Measurements from ENCODE around the gene NDUFB1.

Gene NDUFB1

DNA sequence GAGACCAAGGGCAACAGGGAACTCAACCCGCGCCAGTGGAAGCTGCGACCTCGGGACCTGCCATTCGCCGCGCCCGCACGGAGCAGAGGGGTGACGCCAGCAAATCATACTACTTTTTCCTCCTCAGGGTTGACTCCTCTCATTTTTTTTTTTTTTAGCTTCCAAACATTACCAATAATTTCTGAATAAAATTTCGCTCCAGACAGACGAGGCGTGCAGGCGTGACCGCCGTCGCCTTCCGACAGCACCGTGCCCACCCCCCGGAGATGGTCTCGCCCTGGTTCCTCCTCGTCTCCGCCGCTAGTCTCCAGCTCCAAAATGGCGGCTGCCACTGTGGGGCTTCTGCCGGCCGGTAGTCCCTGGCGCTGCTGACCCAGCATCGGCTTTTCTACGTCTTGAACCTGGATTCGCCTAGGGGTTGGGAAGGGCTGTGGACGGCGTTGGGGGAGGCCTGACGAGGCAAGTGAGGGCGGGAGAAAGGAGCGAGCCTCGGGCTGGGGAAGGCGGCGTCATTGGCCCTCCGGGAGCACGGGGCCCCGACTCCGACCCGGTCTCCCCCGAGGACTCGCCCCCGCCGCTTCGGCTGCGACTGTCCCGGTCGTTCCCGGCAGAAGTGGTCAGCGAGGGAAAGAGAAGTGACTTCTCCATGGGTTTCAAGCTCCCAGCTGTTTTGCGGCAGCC, at the start of gene NDUFB1, which contains the start of gene CPSF2:
Gene NDUFB1, minus strand, starts transcription at position 37 of the 681 bp plus-strand sequence. CDS start 4,069 bp downstream, outside the sequence.
Gene CPSF2, plus strand, starts transcription at position 300 of the 681 bp plus-strand sequence. CDS start 9,016 bp downstream, outside the sequence.
- DNase-seq = peak; percentile 70

DNA sequence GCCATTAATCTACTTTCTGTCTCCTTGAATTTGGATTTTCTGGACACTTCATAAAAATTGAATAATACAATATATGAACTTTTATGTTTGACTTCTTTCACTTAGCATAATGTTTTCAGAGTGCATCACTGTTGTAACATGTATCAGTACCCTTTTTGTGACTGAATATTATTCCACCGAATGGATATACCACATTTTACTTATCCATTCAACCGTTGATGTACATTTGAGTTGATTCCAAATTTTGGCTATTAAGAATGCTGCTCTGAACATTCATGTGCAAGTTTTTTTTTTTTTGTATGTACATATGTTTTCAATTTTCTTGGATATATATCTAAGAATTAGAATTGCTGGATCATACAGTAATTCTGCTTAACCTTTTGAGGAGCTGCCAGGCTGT, 43.5 kb upstream of the NDUFB1 start:
- DNase-seq = no peak

DNA sequence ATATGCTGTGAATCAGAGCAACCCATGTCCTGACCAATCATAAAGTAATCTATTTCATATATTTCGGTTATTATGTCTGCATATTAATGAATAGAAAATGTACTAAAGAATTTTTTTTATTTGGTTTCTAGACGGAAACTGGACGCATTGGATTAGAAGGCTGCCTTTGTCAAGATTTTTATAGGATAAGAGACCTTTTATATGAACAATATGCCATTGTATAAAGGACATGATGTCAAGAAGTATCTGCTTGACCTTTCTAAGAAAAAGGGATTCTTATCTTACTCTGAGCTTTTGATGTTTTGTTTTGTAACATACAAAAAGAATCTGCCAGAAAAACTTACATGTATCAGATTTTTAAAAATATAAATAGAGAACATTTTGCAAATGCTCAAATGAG, 40.0 kb upstream of the NDUFB1 start:
- no peak for DNase-seq

DNA sequence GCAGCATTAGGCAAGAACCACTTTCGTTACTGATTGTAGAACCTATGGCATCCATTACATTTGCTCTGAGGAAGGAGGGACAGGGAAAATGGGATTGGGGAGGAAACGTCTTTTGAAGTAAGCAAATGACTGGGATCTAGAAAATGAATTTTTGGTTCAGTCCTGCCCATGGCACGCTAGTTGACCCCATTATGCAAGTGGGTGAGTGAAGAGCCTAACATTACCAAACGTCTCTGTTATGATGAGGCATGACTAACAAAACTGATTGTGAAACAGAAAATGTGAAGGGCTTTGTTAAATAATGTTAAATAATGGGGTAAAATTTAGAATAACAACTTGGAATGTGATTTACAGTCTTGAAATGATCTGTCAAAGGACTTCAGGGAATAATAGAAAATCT, 39.1 kb upstream of the NDUFB1 start:
- DNase-seq = no peak

DNA sequence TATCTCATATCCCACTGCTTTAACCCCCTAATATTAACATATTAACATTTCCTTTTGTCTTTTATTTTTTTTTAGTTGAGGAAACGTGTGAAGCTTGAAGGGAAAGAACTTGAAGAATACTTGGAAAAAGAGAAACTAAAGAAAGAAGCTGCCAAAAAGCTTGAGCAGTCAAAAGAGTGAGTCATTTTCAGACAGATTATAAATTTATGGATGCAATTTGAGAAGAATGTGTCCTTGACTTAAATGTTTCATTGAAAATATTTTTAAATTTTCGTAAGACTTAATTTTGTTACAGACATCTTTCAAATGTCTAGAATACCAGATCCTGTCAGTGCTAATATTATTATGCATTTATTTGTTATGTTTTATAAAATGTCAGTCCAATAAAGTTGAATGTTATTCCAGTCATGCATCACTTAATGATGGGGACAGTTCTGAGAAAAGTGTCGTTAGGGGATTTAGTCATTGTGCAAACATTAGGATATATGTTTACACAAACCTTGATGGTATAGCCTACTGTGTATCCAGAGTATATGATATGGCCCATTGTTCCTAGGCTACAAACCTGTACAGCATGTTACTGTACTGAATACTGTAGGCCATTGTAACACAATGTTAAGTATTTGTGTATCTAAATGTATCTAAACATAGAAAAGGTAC, 32.9 kb upstream of the NDUFB1 start:
- no peak for DNase-seq

DNA sequence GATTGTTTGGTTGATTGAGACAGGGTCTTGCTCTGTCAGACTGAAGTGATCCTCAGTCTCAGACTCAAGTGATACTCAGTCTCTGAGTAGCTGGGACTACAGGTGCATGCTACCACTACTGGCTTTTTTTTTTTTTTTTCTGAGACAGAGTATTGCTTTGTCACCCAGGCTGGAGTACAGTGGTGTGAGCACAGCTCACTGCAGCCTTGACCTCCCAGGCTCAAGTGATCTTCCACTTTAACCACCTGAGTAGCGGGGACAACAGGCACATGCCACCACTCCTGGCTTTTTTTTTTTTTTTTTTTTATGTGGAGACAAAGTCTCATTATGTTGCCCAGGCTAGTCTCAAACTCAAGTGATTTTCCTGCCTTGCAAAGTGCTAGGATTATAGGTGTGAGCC, 32.1 kb upstream of the NDUFB1 start:
- DNase-seq = no peak

DNA sequence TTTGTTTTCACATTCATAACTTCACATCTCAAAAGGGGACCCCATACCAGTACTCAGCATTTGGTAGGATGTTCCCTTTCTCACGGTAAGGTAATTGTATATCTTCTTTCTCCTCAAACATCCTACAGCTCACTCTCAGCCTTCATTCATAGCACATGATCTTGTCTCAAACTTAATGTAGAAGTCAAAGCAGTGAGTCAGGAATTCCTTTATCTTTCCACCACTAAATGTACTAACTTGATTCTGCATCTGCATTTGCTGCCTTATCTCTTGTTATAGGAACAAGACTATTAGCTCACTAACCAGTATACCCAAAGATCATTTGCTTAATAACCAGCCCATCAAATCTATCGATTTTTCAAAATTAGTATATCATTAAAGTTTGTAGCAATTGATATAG, 23.2 kb upstream of the NDUFB1 start:
- DNase-seq = no peak

DNA sequence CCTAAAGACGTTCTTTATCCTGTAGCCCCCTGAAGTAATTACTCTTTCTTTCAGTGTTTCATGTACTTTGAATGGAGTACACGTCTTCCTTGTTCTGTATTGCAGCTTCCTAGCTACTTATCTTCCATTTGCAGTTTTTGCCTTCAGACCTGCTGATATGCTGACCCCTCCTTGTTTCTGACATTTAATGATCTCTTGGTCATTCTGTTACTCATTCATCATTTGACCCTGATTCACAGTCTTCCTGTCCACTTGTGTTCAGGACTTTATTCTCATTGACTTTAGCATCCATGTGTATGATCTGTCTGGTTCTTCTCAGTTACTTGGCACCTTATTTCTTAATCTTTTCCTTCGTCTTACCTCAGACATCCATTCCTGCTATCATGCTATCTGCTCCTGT, 22.5 kb upstream of the NDUFB1 start:
- no peak for DNase-seq

DNA sequence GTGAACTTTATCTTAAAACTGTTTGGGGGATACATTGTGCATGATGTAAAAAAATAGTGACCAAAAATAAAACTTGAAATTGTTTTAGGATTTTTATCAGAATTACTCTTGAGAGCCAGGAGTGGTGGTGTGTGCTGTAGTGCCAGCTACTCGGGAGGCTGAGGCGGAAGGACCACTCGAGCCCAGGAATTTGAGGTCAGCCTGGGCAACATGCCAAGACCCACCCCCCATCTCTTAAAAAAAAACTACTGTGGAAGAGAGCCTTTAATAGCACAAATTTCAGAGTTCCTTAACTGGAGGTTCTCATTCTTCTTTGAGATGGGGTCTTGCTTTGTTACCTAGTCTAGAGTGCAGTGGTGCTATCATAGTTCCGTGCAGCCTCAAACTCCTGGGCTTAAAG, 21.8 kb upstream of the NDUFB1 start:
- no peak for DNase-seq

DNA sequence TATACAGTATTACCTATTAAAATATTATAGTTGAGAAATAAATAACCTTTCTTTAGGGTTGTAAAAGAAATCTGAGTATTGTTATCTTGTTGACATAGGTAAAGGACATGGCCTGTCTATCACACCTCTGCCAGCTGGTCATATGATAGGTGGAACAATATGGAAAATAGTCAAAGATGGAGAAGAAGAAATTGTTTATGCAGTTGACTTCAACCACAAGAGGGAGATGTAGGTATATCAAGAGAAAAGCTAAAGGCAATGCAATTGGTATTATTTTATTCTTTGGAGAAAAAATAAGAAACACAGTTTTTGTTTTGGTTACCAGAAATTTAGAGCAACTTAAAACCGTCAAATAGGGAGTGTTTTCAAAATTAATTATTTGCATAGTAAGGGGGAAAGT, 13.8 kb upstream of the NDUFB1 start:
- DNase-seq = no peak

DNA sequence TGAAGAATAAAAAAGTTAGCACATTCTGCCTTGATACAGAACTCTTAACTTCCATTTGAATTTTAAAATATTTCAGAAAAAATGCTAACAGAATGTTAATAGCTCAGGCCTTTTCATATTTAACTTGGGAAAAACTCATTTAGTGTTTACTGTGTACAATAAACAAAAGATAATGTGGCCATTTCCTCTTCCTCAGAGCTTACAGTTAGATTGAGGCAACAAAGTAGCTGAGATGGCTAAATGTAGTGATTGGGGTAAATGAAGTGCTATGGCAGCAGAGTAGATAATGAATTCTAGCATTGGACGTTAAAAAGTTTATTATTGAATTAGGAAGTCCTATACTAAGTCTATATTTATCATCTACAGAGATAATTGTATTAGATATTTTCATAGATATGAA, 12.9 kb upstream of the NDUFB1 start:
- no peak for DNase-seq

DNA sequence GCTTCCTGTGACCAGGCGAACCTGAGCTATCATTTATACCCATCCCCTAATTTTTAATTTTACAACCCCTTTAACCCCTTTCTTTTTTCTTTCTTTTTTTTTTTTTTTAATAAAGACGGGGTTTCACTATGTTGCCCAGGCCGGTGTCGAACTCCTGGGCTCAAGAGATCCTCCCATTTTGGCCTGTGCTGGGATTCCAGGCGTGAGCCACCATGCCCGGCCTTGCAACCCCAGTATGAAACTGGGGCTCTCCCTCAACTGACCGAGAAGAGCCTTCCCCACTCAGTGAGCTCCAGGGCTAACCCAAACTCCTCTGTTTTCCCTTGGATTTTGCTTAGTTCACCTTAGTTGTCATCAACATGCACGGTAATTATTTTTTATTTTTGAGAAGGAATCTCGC, 1.3 kb upstream of the NDUFB1 start:
- DNase-seq = no peak

DNA sequence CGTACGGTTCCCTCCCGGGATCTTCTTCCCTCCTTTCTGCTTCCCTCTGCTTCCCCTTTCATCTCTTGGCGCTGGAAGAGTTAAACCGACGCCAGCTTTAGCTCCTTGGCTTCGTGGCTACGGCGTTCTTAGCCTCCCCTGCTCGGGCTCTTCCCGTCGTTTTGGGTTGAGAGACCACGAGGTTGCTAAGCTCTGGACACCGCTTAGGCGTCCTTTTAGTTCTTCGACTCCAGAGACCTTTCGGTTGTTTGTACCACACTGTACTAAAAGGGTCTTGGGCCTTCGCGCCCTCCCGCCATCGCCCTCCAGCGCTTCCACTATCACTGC, 808 bp upstream of the NDUFB1 start:
- no peak for DNase-seq

DNA sequence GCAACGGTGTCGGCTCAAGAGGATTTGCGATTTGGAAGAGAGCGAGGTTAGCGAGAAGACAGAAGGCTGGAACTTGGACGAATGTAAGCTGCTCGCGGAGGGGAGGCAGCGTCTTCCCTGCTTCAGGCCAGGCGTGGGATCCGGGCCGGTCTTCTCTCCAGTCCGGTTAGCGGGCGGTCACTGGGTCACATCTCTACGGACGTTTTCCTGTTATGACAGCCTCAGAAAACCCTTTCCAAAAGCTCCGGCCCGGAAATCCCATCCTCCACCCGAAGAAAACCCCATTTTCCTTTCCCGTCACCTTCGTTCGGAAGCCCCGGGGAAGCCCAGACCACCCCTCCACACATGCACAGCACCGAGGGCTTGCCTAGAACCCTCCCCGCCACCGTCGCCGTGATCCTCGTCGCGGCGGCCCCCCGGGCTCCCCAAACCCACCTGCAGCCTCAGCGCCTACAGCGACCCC, 268 bp downstream of the NDUFB1 start:
- no peak for DNase-seq

DNA sequence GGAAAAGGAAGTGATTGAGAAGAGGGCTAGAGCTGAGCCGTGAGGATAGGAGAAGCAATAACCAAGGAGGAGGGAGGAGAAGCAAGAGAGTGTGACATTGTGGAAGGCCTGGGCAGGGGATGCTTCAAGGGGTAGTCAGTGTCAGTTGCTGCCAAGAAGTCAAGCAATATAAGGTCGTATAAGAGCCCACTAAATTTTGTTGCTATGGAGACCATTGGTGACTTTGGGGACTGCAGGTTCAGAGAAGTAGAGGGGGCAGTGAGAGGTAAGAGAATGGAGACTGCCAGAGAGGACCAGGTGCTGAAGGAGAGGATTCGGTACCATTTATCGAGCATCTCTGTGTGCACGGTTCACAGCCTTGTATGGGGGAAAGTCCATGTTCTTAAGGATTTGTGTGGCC, 12.0 kb downstream of the NDUFB1 start:
- DNase-seq = no peak

DNA sequence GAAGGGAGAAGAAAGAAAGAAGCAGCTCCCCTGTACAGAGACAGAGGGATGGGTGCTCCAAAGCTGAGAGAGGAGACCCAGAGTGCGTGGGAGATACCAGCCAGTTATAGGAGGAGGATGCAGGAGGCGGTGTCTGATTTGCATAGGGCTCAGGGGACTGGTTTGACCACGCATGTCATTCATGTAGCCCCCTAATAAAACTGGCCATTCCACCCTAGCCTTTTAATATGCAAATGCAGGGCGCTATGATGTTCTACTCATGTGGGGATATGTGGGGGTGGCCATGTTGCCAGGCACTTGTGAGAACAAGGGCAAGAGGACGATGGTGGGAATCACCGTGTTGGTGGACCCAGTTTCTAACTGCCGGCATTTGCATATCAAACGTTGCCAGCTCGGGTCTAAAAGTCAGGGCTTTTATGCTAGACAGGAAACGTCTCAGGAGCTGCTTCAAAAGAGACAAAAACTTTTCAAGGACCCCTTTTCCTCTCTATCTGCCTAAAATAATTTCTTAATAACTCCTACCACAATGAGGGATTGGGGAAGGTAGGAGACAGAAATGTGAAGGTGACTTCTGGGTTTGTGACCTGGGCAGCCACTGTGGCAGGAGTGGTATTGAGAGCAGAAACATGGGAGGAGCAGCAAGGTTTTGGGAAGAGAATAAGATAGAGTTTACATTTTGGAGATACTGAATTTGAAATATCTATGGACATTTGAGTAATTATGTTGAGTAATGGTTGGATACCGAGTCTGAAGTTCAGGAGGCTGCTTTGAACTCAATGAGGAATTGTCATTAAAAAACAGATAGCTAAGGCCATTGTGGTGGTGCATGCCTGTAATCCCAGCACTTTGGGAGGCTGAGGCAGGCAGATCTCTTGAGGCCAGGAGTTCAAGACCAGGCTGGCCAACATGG, 12.9 kb downstream of the NDUFB1 start:
- no peak for DNase-seq

DNA sequence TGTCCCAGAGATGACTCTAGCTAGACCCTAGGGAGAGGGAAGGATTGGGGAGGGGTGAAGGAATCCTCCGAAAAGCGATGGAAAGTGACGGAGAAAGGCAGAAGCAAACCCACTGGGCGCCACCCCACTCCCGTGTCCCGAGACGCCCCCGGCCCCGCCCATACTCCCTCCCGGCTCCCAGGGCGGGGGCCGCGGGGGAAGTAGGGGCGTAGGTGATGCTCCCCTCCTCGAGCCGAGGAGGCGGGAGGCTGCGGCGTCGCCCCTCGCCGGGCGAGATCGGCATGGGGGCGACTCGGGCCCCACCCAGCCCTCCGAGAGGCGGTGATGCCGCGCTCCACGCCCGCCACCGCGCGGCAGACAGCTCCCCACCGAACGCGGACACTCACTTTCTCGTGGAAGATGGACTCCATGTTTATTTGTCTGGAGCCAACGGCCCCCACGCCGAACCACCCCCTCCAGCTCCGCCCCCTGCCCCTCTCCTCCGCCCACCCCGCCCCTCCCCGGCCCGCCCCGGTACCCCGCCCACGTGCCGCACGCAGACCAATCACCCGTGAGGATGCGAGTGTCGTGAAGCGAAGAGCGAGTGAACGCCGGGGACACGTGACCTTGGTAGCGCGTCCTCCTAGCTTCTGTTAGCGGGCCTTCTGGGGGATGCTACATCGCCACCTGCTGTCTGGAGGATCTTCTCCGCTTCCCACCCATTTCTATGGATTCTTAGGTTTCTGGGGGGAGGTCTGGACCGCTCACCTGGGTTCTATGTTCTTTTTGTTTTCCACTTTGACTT, 15.2 kb downstream of the NDUFB1 start, which contains the start of gene ATXN3:
Gene ATXN3, minus strand, starts transcription at position 440 of the 784 bp plus-strand sequence. Its CDS starts 30 bp downstream, at position 410.
- peak; percentile 90 for DNase-seq

DNA sequence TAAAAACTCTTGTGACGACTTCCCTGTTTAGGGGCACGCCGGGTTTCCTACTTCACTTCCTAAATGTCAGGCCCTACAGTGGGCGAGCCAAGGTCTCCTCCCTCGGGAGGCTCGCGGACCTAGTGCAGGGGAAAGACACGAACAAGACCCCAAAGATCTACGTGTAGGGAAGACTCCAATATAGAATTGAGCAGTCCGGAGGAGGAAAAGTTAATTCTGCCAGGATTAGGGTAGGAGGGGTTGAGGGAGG, 15.7 kb downstream of the NDUFB1 start:
- DNase-seq = no peak

DNA sequence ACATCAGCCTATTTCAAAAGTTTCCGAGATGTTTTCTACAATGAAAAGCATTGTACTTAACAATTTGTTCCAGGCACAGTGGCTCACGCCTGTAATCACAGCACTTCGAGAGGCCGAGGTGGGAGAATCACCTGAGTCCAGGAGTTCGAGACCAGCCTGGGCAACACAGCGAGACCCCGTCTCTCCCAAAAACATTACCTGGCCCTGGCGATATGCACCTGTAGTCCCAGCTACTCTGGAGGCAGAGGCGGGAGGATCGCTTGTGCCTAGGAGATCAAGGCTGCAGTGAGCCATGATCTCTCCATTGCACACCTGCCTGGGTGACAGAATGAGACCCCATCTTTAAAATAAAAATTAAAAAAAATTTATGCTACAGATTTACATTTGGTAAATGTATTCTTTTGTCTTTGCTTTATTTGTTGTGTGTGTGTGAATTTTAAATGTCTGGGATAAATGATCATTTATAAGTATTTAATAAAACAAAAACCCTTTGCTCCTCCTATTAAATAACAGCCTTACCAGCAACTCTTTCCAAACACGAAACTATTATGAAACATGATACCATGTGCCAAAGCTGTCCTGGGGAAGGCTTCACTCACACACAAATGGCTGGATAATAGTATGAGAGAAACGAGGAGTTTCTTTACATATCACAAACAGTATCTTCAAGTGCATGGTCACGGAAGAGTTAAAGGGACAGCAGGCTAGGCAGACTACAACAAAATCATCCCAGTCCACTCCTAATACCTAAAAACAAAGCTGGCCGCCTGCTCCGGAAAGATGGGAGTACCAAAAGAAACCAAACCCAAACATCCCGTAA, 16.2 kb downstream of the NDUFB1 start:
- no peak for DNase-seq

DNA sequence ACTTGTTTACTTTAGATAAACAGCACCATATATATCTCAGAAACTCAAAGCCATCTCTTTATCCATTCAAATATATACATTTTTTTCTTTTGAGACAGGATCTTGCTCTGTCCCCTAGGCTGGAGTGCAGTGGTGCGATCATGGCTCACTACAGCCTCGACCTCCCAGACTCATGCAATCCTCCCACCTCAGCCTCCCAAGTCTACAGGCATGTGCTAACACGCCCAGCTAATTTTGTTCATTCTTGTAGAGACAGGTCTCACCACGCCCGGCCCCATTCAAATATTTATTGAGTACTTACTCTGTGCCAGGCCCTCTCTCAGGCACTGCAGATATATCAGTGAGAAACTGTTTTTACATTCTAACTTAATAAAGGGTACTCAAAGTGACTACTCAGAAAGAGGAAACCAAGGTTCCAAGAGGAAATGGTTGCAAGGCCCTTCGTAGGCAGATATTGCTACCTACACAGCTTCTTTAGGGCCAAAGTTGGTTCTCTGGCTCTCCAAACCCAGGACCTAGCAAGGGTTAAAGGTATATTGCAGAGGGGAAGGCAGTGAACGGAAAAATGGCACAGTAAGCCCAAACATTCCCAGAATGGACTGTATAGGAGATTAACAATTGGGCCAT, 18.0 kb downstream of the NDUFB1 start:
- DNase-seq = no peak

DNA sequence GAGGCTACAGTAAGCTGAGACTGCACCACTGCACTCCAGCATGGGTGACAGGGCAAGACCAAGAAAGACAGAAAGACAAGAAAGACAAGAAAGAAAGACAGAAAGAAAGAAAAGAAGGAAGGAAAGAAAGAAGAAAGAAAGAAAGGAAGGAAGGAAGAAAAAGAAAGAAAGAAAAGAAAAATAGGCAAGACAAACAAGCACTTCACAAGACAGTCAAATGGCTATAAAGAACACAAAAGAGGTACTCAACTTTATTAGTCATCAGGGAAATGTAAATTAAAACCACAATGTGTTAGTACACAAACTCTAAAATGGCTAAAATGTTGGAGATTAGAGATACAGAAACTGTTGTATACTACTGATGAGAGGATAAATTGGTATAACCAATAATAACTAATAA, 21.7 kb downstream of the NDUFB1 start:
- DNase-seq = no peak

DNA sequence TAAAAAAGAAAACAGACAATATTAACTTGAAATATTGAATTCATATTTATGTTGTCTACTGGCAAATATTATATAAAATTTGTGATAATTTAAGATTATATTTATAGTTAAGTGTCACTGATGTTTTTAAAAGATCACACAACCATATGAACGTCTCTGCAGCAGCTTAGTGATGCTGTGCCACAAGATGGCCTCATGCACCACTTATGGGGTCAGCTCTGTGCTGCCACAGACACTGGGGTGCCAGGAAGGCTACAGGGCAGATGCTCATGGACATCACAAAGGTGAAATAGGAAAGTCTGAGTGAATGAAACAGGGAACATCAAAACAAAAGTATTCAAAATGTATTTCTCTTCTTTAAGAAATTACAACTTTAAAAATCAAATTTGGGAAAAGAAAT, 28.2 kb downstream of the NDUFB1 start:
- no peak for DNase-seq
